IMR-90 (cell line): ENCODE results near the gene STARD8. TPM values are rescaled to one million over a fixed set of nuclear protein-coding genes. Genes with fewer than 3 reads are reported as not detected.

ENCODE experiments used
- ATAC-seq: fragments of 200-7000 bp; cut with Tn5 transposase; 2 replicates; pipeline ENCODE4 v1.9.1; 2020; ENCODE audit warnings: low read depth, mild to moderate bottlenecking, moderate library complexity
- BruUV-seq: library from RNA; stranded (reverse); fragments of 400-500 nt; replicated peaks from 2 replicates; lab custom pipeline; 2021; lab: Mats Ljungman, UMichigan
- CTCF ChIA-PET: fragments of 300-600 bp; formaldehyde crosslinking; extraction: SDS; loops from one replicate; lab custom pipeline; 2021; ENCODE audit warnings: antibody characterized with exemption; lab: Yijun Ruan, JAX
- POLR2A ChIA-PET: fragments of 300-600 bp; sonication (Branson Sonifier 250); formaldehyde crosslinking; loops from one replicate; lab custom pipeline; 2022; ENCODE audit warnings: antibody characterized with exemption; ENCODE audit not compliant: unreplicated experiment; lab: Charles Lee
- DNase-seq: peaks from one replicate; pipeline ENCODE4 v3.0.0; 2013
- H2AFZ ChIP-seq: replicated peaks from 2 replicates; pipeline ENCODE3; 2013; ENCODE audit warnings: low read length, mild to moderate bottlenecking; ENCODE audit not compliant: poor library complexity
- H2AK5ac ChIP-seq: 2 replicates; pipeline ENCODE4 v1.6.1; 2013; ENCODE audit warnings: low read depth, low read length, inconsistent platforms
- H2AK9ac ChIP-seq: replicated peaks from 2 replicates; pipeline ENCODE3; 2013; ENCODE audit warnings: mild to moderate bottlenecking, low read depth, low read length, moderate library complexity; ENCODE audit not compliant: poor library complexity
- H2BK120ac ChIP-seq: 2 replicates; pipeline ENCODE4 v1.6.1; 2013; ENCODE audit warnings: low read depth, low read length, inconsistent platforms
- H2BK15ac ChIP-seq: 3 replicates; pipeline ENCODE4 v1.6.1; 2013; ENCODE audit warnings: low read depth, low read length, inconsistent platforms
- H2BK20ac ChIP-seq: 2 replicates; pipeline ENCODE4 v1.6.1; 2013; ENCODE audit warnings: low read depth, mild to moderate bottlenecking, inconsistent platforms, low read length, moderate library complexity
- H2BK5ac ChIP-seq: 2 replicates; pipeline ENCODE4 v1.6.1; 2013; ENCODE audit warnings: mild to moderate bottlenecking, low read depth, low read length, inconsistent platforms; ENCODE audit not compliant: poor library complexity, severe bottlenecking
- H3K14ac ChIP-seq: replicated peaks from 2 replicates; pipeline ENCODE4 v1.6.1; 2013; ENCODE audit warnings: low read depth, low read length, inconsistent platforms
- H3K18ac ChIP-seq: 2 replicates; pipeline ENCODE4 v1.6.1; 2013; ENCODE audit warnings: low read depth, low read length, control low read depth
- H3K23ac ChIP-seq: 2 replicates; pipeline ENCODE4 v1.6.1; 2013; ENCODE audit warnings: low read depth, low read length, inconsistent platforms
- H3K27ac ChIP-seq: 2 replicates; pipeline ENCODE4 v1.5.1; 2013; ENCODE audit warnings: mild to moderate bottlenecking, control low read depth, low read length; ENCODE audit not compliant: insufficient read depth
- H3K27me3 ChIP-seq: 2 replicates; pipeline ENCODE4 v1.6.1; 2013; ENCODE audit warnings: low read length; ENCODE audit not compliant: control insufficient read depth, insufficient read depth
- H3K36me3 ChIP-seq: 2 replicates; pipeline ENCODE4 v1.6.1; 2013; ENCODE audit warnings: low read length, mixed read lengths; ENCODE audit not compliant: control insufficient read depth, insufficient read depth
- H3K4ac ChIP-seq: 2 replicates; pipeline ENCODE4 v1.6.1; 2013; ENCODE audit warnings: low read depth, low read length, inconsistent platforms
- H3K4me1 ChIP-seq: 2 replicates; pipeline ENCODE4 v1.6.1; 2013; ENCODE audit warnings: low read length, mixed read lengths; ENCODE audit not compliant: control insufficient read depth, insufficient read depth
- H3K4me2 ChIP-seq: 2 replicates; pipeline ENCODE4 v1.6.1; 2013; ENCODE audit warnings: low read depth, mild to moderate bottlenecking, control low read depth, low read length, moderate library complexity
- H3K4me3 ChIP-seq: 2 replicates; pipeline ENCODE4 v1.5.1; 2013; ENCODE audit warnings: low read depth, mild to moderate bottlenecking, control low read depth, low read length, moderate library complexity; ENCODE audit not compliant: insufficient read depth
- H3K56ac ChIP-seq: 2 replicates; pipeline ENCODE4 v1.6.1; 2013; ENCODE audit warnings: low read length, inconsistent platforms; ENCODE audit not compliant: insufficient read depth; ENCODE audit errors: extremely low read depth
- H3K79me1 ChIP-seq, 2 experiments: 2 replicates each; pipeline ENCODE4 v1.6.1; 2013; ENCODE audit warnings: low read length in 2 of 2, inconsistent platforms in 1 of 2, low read depth in 1 of 2
- H3K9ac ChIP-seq: 2 replicates; pipeline ENCODE4 v1.6.1; 2013; ENCODE audit warnings: low read depth, low read length, control low read depth
- H3K9me1 ChIP-seq: 2 replicates; pipeline ENCODE4 v1.6.1; 2013; ENCODE audit warnings: low read length, inconsistent platforms; ENCODE audit not compliant: insufficient read depth
- H3K9me3 ChIP-seq: 2 replicates; pipeline ENCODE4 v1.6.1; 2013; ENCODE audit warnings: low read length; ENCODE audit not compliant: control insufficient read depth, insufficient read depth
- H4K20me1 ChIP-seq: 2 replicates; pipeline ENCODE4 v1.6.1; 2013; ENCODE audit warnings: low read length, inconsistent platforms; ENCODE audit not compliant: insufficient read depth
- H4K5ac ChIP-seq: 2 replicates; pipeline ENCODE4 v1.6.1; 2013; ENCODE audit warnings: mild to moderate bottlenecking, low read depth, low read length, control low read depth
- H4K8ac ChIP-seq, 2 experiments: 2 replicates each; pipeline ENCODE4 v1.6.1; 2013; ENCODE audit warnings: low read depth in 2 of 2, low read length in 2 of 2, control low read depth in 1 of 2, inconsistent platforms in 1 of 2
- H4K91ac ChIP-seq: 2 replicates; pipeline ENCODE4 v1.6.1; 2013; ENCODE audit warnings: low read depth, low read length, inconsistent platforms; ENCODE audit not compliant: insufficient read depth
- BHLHE40 ChIP-seq: fragments of 150-350 bp; IDR thresholded peaks from 2 replicates; pipeline ENCODE4 v1.6.1; 2016; ENCODE audit warnings: mild to moderate bottlenecking, low read depth, low read length
- CEBPB ChIP-seq: IDR thresholded peaks from 2 replicates; pipeline ENCODE4 v1.6.1; 2012; ENCODE audit warnings: low read depth, low read length, improper control_type of control experiment
- CHD1 ChIP-seq: IDR thresholded peaks from 2 replicates; pipeline ENCODE4 v1.6.1; 2012; ENCODE audit warnings: low read depth, low read length, improper control_type of control experiment
- FOS ChIP-seq: fragments of 150-350 bp; IDR thresholded peaks from 2 replicates; pipeline ENCODE4 v1.6.1; 2016; ENCODE audit warnings: low read depth, low read length
- MAFK ChIP-seq: IDR thresholded peaks from 2 replicates; pipeline ENCODE4 v1.6.1; 2012; ENCODE audit warnings: low read depth, low read length, improper control_type of control experiment
- MAZ ChIP-seq: IDR thresholded peaks from 2 replicates; pipeline ENCODE4 v1.6.1; 2012; ENCODE audit warnings: low read depth, mild to moderate bottlenecking, low read length, improper control_type of control experiment, moderate library complexity, borderline replicate concordance
- POLR2A ChIP-seq: IDR thresholded peaks from 2 replicates; pipeline ENCODE4 v1.6.1; 2012; ENCODE audit warnings: mild to moderate bottlenecking, low read depth, low read length
- RAD21 ChIP-seq: IDR thresholded peaks from 2 replicates; pipeline ENCODE4 v1.6.1; 2012; ENCODE audit warnings: low read length, improper control_type of control experiment
- RCOR1 ChIP-seq: IDR thresholded peaks from 2 replicates; pipeline ENCODE4 v1.6.1; 2012; ENCODE audit warnings: mild to moderate bottlenecking, low read length, improper control_type of control experiment; ENCODE audit not compliant: insufficient replicate concordance
- RFX5 ChIP-seq: IDR thresholded peaks from 2 replicates; pipeline ENCODE4 v1.8.0; 2012; ENCODE audit warnings: low read depth, mild to moderate bottlenecking, low read length, moderate library complexity
- SMC3 ChIP-seq: fragments of 150-350 bp; IDR thresholded peaks from 2 replicates; pipeline ENCODE4 v1.6.1; 2016; ENCODE audit warnings: low read depth, mild to moderate bottlenecking, antibody characterized with exemption, low read length, moderate library complexity
- WGBS, 2 experiments: methylation state at CpG; one replicate each; pipeline versions ENCODE4 v1.1.5 to v1.1.7; 2013; ENCODE audit warnings: missing lambda C conversion rate in 2 of 2; ENCODE audit not compliant: insufficient read length in 1 of 2; ENCODE audit errors: extremely low coverage in 2 of 2; 5-methylcytosine and 5-hydroxymethylcytosine counted together
- dilution Hi-C: fragments of 300-500 bp; cut with HindIII; formaldehyde crosslinking; loops from one replicate; pipeline ENCODE4 v1.14.3; 2018; ENCODE audit warnings: low sequenced_read_pairs; ENCODE audit not compliant: unreplicated experiment
- in situ Hi-C: fragments of 300-500 bp; cut with MboI; formaldehyde crosslinking; loops from 3 replicates; pipeline ENCODE4 v1.14.3; 2019; ENCODE audit warnings: low sequenced_read_pairs, inconsistent platforms, mixed read lengths
- intact Hi-C: fragments of 100-400 bp; cut with micrococcal nuclease; formaldehyde crosslinking; loops from 2 replicates; pipeline ENCODE4 v1.10.0; 2022
- polyA plus RNA-seq, 3 experiments: library from polyadenylated mRNA; depleted of rRNA; stranded (reverse); fragments of >200 nt; gene quantifications; 2 replicates each; pipeline ENCODE4 v1.2.3, GENCODE V29; 2012; ENCODE audit warnings: low replicate concordance in 1 of 3
- total RNA-seq: library from RNA; depleted of rRNA; stranded (reverse); fragments of >200 nt; gene quantifications from 2 replicates; pipeline ENCODE4 v1.2.3, GENCODE V29; 2012
- TF ChIP-seq, protein P1 (sequence below): fragments of 150-350 bp; IDR thresholded peaks from 2 replicates; pipeline ENCODE4 v1.6.1; 2016; ENCODE audit warnings: low read depth, mild to moderate bottlenecking, low read length, moderate library complexity, borderline replicate concordance
- TF ChIP-seq, protein P2 (sequence below): fragments of 150-350 bp; IDR thresholded peaks from 2 replicates; pipeline ENCODE4 v1.6.1; 2017; ENCODE audit warnings: mild to moderate bottlenecking, antibody characterized with exemption, low read length, low read depth
- TF ChIP-seq, protein P3 (sequence below): conservative IDR thresholded peaks from 2 replicates; pipeline ENCODE4 v1.5.1; 2012; ENCODE audit warnings: mild to moderate bottlenecking, low read depth, low read length, improper control_type of control experiment

The STARD8 gene
- total and polyA plus RNA-seq, 2 of the 4 experiments (the other 2 are of a cell fraction), result 1.6 to 2.3 TPM

DNA sequence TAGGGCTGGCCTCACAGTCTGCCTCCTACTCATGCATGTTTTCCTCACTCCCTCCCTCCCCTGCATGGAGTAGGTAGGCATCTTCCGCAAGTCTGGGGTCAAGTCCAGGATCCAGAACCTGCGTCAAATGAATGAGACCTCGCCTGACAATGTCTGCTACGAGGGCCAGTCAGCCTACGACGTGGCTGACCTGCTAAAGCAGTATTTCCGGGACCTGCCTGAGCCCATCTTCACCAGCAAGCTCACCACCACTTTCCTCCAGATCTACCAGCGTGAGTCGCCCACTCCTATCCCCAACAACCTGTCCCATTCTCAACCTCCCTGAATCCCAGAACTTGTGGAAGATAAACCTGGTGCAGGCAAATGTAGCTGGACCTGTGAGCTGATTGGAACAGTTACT, 73.4 kb downstream of the STARD8 start:
- Histone ChIP-seq H2BK20ac (no peak overlapping the region), H4K91ac (no peak overlapping the region), H4K20me1 (no peaks in the 10 kb centered on the region), H3K4me3 (no peak overlapping the region), H3K56ac (no peak overlapping the region), H3K9me3 (no peaks in the 10 kb centered on the region), H3K79me1 (no peaks in the 10 kb centered on the region), H3K27me3 (peaks cover 6% of the 10 kb centered on the region; the same call in 1 of the 2 replicates), H2AFZ (no peak overlapping the region), H3K23ac (no peak overlapping the region), H3K27ac (no peak overlapping the region), H2BK15ac (no peak overlapping the region), H3K36me3 (no peaks in the 10 kb centered on the region), H3K9me1 (no peaks in the 10 kb centered on the region), H3K4me2 (no peak overlapping the region), H4K8ac (no peak overlapping the region), H3K9ac (no peak overlapping the region), H4K5ac (no peak overlapping the region), H3K4ac (no peak overlapping the region), H2BK120ac (no peak overlapping the region), H2AK5ac (no peak overlapping the region), H3K4me1 (no peaks in the 10 kb centered on the region), H3K18ac (no peak overlapping the region), H2BK5ac (no peak overlapping the region), H3K14ac (no peak overlapping the region), H2AK9ac (no peak overlapping the region)
- intact Hi-C loops, result no loop called here
- ChIA-PET CTCF (no interaction called here), POLR2A (no interaction called here)
- 72% methylated on average over 8 of the region's 9 CpGs; no CpG with 5 or more reads in 1 of the 2 experiments for WGBS, 2 experiments
- TF ChIP-seq CEBPB, result no peak
- TF ChIP-seq CHD1, result no peak
- TF ChIP-seq, protein P1, sequence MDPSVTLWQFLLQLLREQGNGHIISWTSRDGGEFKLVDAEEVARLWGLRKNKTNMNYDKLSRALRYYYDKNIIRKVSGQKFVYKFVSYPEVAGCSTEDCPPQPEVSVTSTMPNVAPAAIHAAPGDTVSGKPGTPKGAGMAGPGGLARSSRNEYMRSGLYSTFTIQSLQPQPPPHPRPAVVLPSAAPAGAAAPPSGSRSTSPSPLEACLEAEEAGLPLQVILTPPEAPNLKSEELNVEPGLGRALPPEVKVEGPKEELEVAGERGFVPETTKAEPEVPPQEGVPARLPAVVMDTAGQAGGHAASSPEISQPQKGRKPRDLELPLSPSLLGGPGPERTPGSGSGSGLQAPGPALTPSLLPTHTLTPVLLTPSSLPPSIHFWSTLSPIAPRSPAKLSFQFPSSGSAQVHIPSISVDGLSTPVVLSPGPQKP, result no peak
- TF ChIP-seq, protein P2, sequence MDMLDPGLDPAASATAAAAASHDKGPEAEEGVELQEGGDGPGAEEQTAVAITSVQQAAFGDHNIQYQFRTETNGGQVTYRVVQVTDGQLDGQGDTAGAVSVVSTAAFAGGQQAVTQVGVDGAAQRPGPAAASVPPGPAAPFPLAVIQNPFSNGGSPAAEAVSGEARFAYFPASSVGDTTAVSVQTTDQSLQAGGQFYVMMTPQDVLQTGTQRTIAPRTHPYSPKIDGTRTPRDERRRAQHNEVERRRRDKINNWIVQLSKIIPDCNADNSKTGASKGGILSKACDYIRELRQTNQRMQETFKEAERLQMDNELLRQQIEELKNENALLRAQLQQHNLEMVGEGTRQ, result no peak
- TF ChIP-seq POLR2A, result no peak
- no peak for TF ChIP-seq BHLHE40
- no peak for TF ChIP-seq FOS
- no peak for TF ChIP-seq MAZ
- TF ChIP-seq, protein P3, sequence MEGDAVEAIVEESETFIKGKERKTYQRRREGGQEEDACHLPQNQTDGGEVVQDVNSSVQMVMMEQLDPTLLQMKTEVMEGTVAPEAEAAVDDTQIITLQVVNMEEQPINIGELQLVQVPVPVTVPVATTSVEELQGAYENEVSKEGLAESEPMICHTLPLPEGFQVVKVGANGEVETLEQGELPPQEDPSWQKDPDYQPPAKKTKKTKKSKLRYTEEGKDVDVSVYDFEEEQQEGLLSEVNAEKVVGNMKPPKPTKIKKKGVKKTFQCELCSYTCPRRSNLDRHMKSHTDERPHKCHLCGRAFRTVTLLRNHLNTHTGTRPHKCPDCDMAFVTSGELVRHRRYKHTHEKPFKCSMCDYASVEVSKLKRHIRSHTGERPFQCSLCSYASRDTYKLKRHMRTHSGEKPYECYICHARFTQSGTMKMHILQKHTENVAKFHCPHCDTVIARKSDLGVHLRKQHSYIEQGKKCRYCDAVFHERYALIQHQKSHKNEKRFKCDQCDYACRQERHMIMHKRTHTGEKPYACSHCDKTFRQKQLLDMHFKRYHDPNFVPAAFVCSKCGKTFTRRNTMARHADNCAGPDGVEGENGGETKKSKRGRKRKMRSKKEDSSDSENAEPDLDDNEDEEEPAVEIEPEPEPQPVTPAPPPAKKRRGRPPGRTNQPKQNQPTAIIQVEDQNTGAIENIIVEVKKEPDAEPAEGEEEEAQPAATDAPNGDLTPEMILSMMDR, result no peak
- TF ChIP-seq MAFK, result no peak
- no peak for TF ChIP-seq SMC3
- no peak for TF ChIP-seq RAD21
- no peak for TF ChIP-seq RFX5
- TF ChIP-seq RCOR1, result no peak
- dilution Hi-C loops, result no loop called here
- ATAC-seq, result no peak
- no peak for DNase-seq
- in situ Hi-C loops, result loop anchor here (25.0 kb wide), 1 partner anchor 534 kb away; no protein-coding TSS in a partner anchor
- no TSS peak for BruUV-seq
